T-cell (primary cell): Measurements from ENCODE around the gene HERPUD2. TPM values are rescaled to one million over a fixed set of nuclear protein-coding genes. Genes with fewer than 3 reads are reported as not detected.
A peak's percentile ranks its signal among the peaks of the same experiment; 100 is the strongest.
"Not testable (repeated sequence)": the region's sequence is repeated elsewhere in the genome, so short reads cannot be mapped to it uniquely, and the experiment has no call there.

ENCODE experiments used
- ATAC-seq, 4 experiments: fragments of 200-7000 bp in 3 of 4; fragments of 150-1000 bp in 1 of 4; cut with Tn5 transposase; replicated peaks in 1 of 4; 1 replicate in 3 of 4; 2 replicates in 1 of 4; pipeline ENCODE4 v1.10.0; 2021; ENCODE audit warnings: moderate library complexity in 3 of 4, mild to moderate bottlenecking in 2 of 4, moderate number of reproducible peaks in 1 of 4
- CTCF ChIA-PET, 2 donors: fragments of 300-600 bp; sonication (Branson Sonifier 250); formaldehyde crosslinking; loops; one replicate each; lab custom pipeline; 2022; ENCODE audit warnings: antibody characterized with exemption in 2 of 2; lab: Charles Lee
- POLR2A ChIA-PET, 2 donors: fragments of 300-600 bp; sonication (Branson Sonifier 250); formaldehyde crosslinking; loops; one replicate each; lab custom pipeline; 2022; ENCODE audit warnings: antibody characterized with exemption in 2 of 2; lab: Charles Lee
- DNase-seq, 35 experiments: peaks; one replicate each; pipeline versions ENCODE4 v3.0.0 to v3.0.0-alpha.2; 2013 to 2023
- H3K27ac ChIP-seq: one replicate; pipeline ENCODE4 v1.5.1; 2013; ENCODE audit warnings: low read length
- H3K27me3 ChIP-seq, 2 experiments: replicated peaks in 1 of 2; 1 replicate in 1 of 2; 2 replicates in 1 of 2; pipeline versions ENCODE4 v1.6.1 to v1.7.0; 2013; ENCODE audit warnings: low read length in 1 of 2, mixed read lengths in 1 of 2; ENCODE audit not compliant: control insufficient read depth in 2 of 2, insufficient read depth in 2 of 2; ENCODE audit errors: extremely low read depth in 1 of 2
- H3K36me3 ChIP-seq, 2 donors: 1 replicate in 1 of 2; 2 replicates in 1 of 2; pipeline versions ENCODE4 v1.6.1 to v1.7.0; 2013; ENCODE audit warnings: low read length in 1 of 2; ENCODE audit not compliant: control insufficient read depth in 2 of 2, insufficient read depth in 1 of 2; ENCODE audit errors: extremely low read depth in 1 of 2
- H3K4me1 ChIP-seq, 2 experiments: 1 replicate in 1 of 2; 2 replicates in 1 of 2; pipeline versions ENCODE4 v1.6.1 to v1.7.0; 2013; ENCODE audit warnings: low read length in 2 of 2, mixed read lengths in 1 of 2; ENCODE audit not compliant: insufficient read depth in 2 of 2, control insufficient read depth in 1 of 2; ENCODE audit errors: extremely low read depth in 1 of 2
- H3K4me3 ChIP-seq, 2 donors: 1 replicate in 1 of 2; 2 replicates in 1 of 2; pipeline versions ENCODE4 v1.5.1 to v1.7.0; 2013; ENCODE audit warnings: mild to moderate bottlenecking in 2 of 2, low read length in 1 of 2, moderate library complexity in 1 of 2; ENCODE audit not compliant: control insufficient read depth in 1 of 2; ENCODE audit errors: extremely low read depth in 1 of 2
- H3K9me3 ChIP-seq: 2 replicates; pipeline ENCODE4 v1.7.0; 2013
- H3K27ac Mint-ChIP-seq, 2 donors: one replicate each; pipeline ENCODE4 v1.8.0; 2020 to 2021; ENCODE audit warnings: mild to moderate bottlenecking in 2 of 2, mixed read lengths in 2 of 2
- H3K27me3 Mint-ChIP-seq, 2 donors: one replicate each; pipeline ENCODE4 v1.8.0; 2021 to 2022; ENCODE audit warnings: mixed read lengths in 2 of 2
- H3K36me3 Mint-ChIP-seq: one replicate; pipeline ENCODE4 v1.8.0; 2021; ENCODE audit warnings: mixed read lengths
- H3K4me1 Mint-ChIP-seq, 3 donors: one replicate each; pipeline ENCODE4 v1.8.0; 2020 to 2022; ENCODE audit warnings: mixed read lengths in 3 of 3, mild to moderate bottlenecking in 1 of 3
- H3K4me3 Mint-ChIP-seq, 3 donors: one replicate each; pipeline ENCODE4 v1.8.0; 2020 to 2022; ENCODE audit warnings: mild to moderate bottlenecking in 3 of 3, mixed read lengths in 3 of 3, moderate library complexity in 3 of 3
- H3K9me3 Mint-ChIP-seq, 3 donors: one replicate each; pipeline ENCODE4 v1.8.0; 2020 to 2022; ENCODE audit warnings: mixed read lengths in 3 of 3
- WGBS: methylation state at CpG from one replicate; pipeline ENCODE4 v1.1.5; 2013; ENCODE audit warnings: missing lambda C conversion rate; ENCODE audit not compliant: insufficient coverage; 5-methylcytosine and 5-hydroxymethylcytosine counted together
- total RNA-seq, 35 experiments: library from RNA in 6 of 35; stranded (reverse) in 6 of 35; fragments of 120-200 nt in 1 of 35; gene quantifications; one replicate each; pipeline versions ENCODE4 v1.2.1 to v1.2.4 and lab custom pipeline; 2013 to 2026

HERPUD2 gene
- total RNA-seq, 5 donors from 2014 or later (not counting 1 experiment from before 2014, with no cell fraction given): 58.4 to 122 (median 67.5) TPM

- no peaks in the 10 kb centered on the region for H3K27me3 Mint-ChIP-seq
- ATAC-seq: peak in 3 of 4 experiments; percentile 5 to 7 (median 7)
- peaks cover 25% of the 10 kb centered on the region for H3K36me3 Mint-ChIP-seq
- CTCF ChIA-PET: interaction anchor here (0.6 to 2.6 kb wide), 3 partner anchors 31 to 111 kb away, joined by 3 to 20 read pairs (median 6); partner anchors contain the start of gene SEPTIN7 (in 1 of the 2)
- peak overlapping the region; percentile 96 to 99 (median 97) for H3K4me3 Mint-ChIP-seq
- H3K4me1 Mint-ChIP-seq: peaks cover 54 to 70% (median 64%) of the 10 kb centered on the region in 3 donors
- H3K9me3 Mint-ChIP-seq: peaks cover 0 to 7% (median 0%) of the 10 kb centered on the region in 3 donors
- peak overlapping the region; percentile 93 to 99 for H3K27ac Mint-ChIP-seq
- WGBS: under 1% methylated on average over 36 of the region's 41 CpGs
- Histone ChIP-seq H3K4me3 (peak overlapping the region; percentile 92 to 96), H3K27me3 (no peaks in the 10 kb centered on the region), H3K4me1 (peaks cover 26 to 36% of the 10 kb centered on the region in 2 experiments), H3K36me3 (no peaks in the 10 kb centered on the region), H3K9me3 (no peaks in the 10 kb centered on the region), H3K27ac (peak overlapping the region; percentile 94)
- DNase-seq: peak in 4 of 35 experiments; percentile 7 to 27 (median 18)
- POLR2A ChIA-PET: interaction anchor here (0.5 to 3.7 kb wide), 13 partner anchors 14 to 597 kb away, joined by 3 to 22 read pairs (median 5); partner anchors contain the start of gene SEPTIN7 (in 1 of the 2)
Observed at GRCh38 chr7:35694161-35694783, 663 bp downstream of the HERPUD2 start.

- Mint-ChIP-seq H3K36me3 (peaks cover 30% of the 10 kb centered on the region), H3K4me3 (peak overlapping the region; percentile 96 to 99 (median 97)), H3K27ac (peak overlapping the region; percentile 93 to 99), H3K9me3 (peaks cover 0 to 3% (median 0%) of the 10 kb centered on the region in 3 donors), H3K4me1 (peaks cover 72 to 89% (median 82%) of the 10 kb centered on the region in 3 donors), H3K27me3 (no peaks in the 10 kb centered on the region)
- WGBS: no CpG with 5 or more reads among the region's 6 CpGs
- ChIA-PET CTCF (interaction anchor here in 1 of 2 donors (0.8 to 1.2 kb wide), 3 partner anchors 18 to 109 kb away, joined by 3 read pairs; partner anchors contain the start of gene SEPTIN7), POLR2A (interaction anchor here in 1 of 2 donors (0.9 to 1.0 kb wide), 2 partner anchors 13 to 37 kb away, joined by 5 to 6 read pairs; no protein-coding TSS in a partner anchor)
- ATAC-seq (peak; percentile 31 to 56 (median 44)), DNase-seq (peak in 26 of 35 experiments; percentile 10 to 57 (median 28))
- H3K27ac ChIP-seq: peak overlapping the region; percentile 94
- H3K4me1 ChIP-seq: peaks cover 31 to 55% of the 10 kb centered on the region in 2 experiments
- H3K27me3 ChIP-seq: no peaks in the 10 kb centered on the region
- H3K4me3 ChIP-seq: peak overlapping the region; percentile 62 to 92
- H3K36me3 ChIP-seq: no peaks in the 10 kb centered on the region
- no peaks in the 10 kb centered on the region for H3K9me3 ChIP-seq
Observed at GRCh38 chr7:35691827-35692307, 3.1 kb downstream of the HERPUD2 start.

DNA sequence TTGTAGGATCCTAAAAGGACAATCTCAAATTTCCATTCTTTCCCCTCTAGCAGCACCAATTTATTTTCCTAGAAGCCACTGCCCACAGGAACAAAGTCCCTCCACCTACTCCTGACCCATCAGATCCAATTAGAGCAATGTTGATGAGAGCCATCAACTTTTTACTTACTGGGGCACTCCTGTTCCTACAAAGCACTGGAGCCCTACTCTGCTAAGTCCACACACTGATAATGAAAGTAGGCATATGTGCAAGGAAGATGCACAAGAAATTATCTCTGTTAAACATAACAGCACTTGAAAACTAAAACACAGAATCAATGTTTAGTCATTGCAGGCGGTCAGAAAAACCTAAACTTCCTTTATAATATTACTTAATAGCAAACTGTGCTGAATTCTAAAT lies 3.6 kb downstream of the HERPUD2 start:
- Mint-ChIP-seq H3K27ac (peak overlapping the region; percentile 93 to 99), H3K36me3 (peaks cover 30% of the 10 kb centered on the region), H3K4me3 (peak overlapping the region; percentile 96 to 99 (median 97)), H3K4me1 (peaks cover 68 to 86% (median 79%) of the 10 kb centered on the region in 3 donors), H3K9me3 (no peaks in the 10 kb centered on the region), H3K27me3 (no peaks in the 10 kb centered on the region)
- POLR2A ChIA-PET: interaction anchor here in 1 of 2 donors (0.9 to 1.0 kb wide), 2 partner anchors 12 to 36 kb away, joined by 5 to 6 read pairs; no protein-coding TSS in a partner anchor
- H3K4me3 ChIP-seq: peak overlapping the region; percentile 62 to 92
- H3K27me3 ChIP-seq: no peaks in the 10 kb centered on the region
- no peaks in the 10 kb centered on the region for H3K36me3 ChIP-seq
- DNase-seq (peak in 1 of 35 experiments; percentile 33), ATAC-seq (no peak)
- H3K9me3 ChIP-seq: no peaks in the 10 kb centered on the region
- peak overlapping the region; percentile 94 for H3K27ac ChIP-seq
- CTCF ChIA-PET: interaction anchor here in 1 of 2 donors (0.9 to 1.4 kb wide), 4 partner anchors 18 to 109 kb away, joined by 3 to 4 read pairs (median 3); partner anchors contain the start of gene SEPTIN7
- 17% methylated on average over 1 of the region's 1 CpG for WGBS
- H3K4me1 ChIP-seq: peaks cover 29 to 55% of the 10 kb centered on the region in 2 experiments

DNA sequence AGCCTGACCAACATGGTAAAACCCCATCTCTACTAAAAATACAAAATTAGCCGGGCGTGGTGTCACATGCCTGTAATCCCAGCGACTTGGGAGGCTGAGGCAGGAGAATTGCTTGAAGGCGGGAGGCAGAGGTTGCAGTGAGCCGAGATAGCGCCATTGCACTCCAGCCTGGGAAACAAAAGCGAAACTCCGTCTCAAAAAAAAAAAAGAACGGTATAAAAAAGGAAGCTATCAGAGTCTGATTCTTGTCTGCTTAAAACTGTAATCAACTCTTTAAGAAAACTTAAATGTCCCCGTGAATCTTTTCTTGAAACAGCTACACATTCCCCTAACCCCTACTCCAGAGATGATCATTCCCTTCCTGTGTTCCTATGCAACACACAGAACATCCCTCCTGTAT lies 4.3 kb downstream of the HERPUD2 start:
- H3K36me3 Mint-ChIP-seq: peaks cover 30% of the 10 kb centered on the region

DNA sequence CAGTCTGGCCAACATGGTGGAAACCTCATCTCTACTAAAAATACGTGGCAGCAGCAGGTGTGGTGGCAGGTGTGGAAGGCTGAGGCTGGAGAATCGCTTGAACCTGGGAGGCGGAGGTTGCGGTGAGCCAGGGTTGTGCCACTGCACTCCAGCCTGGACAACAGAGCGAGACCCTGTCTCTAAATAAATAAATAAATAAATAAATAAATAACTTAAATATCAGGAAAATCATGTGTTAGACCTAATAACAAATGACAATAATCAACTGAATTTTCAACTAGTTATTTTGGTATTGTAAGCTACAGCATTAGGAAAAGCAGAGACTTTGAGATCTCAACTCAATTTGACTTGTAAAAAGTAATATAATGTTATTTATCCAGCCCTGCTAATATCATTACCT lies 9.2 kb downstream of the HERPUD2 start:
- no peak overlapping the region for H3K27ac Mint-ChIP-seq
- ChIA-PET CTCF (no interaction called here), POLR2A (interaction anchor here (0.6 to 0.8 kb wide), 2 partner anchors 26 to 153 kb away, joined by 3 read pairs; no protein-coding TSS in a partner anchor)
- peaks cover 0 to 3% (median 0%) of the 10 kb centered on the region in 3 donors for H3K9me3 Mint-ChIP-seq
- no peaks in the 10 kb centered on the region for H3K9me3 ChIP-seq
- no peaks in the 10 kb centered on the region for H3K27me3 Mint-ChIP-seq
- peaks cover 68 to 77% (median 71%) of the 10 kb centered on the region in 3 donors for H3K4me1 Mint-ChIP-seq
- no peak for DNase-seq
- H3K4me3 ChIP-seq: no peak overlapping the region
- H3K4me3 Mint-ChIP-seq: no peak overlapping the region
- peaks cover 45% of the 10 kb centered on the region for H3K36me3 Mint-ChIP-seq
- no peak overlapping the region for H3K27ac ChIP-seq
- WGBS: no CpG with 5 or more reads among the region's 5 CpGs
- H3K36me3 ChIP-seq: peaks cover 0 to 7% of the 10 kb centered on the region in 2 donors
- peaks cover 14 to 34% of the 10 kb centered on the region in 2 experiments for H3K4me1 ChIP-seq
- no peaks in the 10 kb centered on the region for H3K27me3 ChIP-seq
- ATAC-seq: no peak

More for the DNA sequence above, 4.3 kb downstream of the HERPUD2 start:
- peak in 4 of 35 experiments; percentile 6 to 34 (median 14) for DNase-seq
- Mint-ChIP-seq H3K4me1 (peaks cover 61 to 78% (median 71%) of the 10 kb centered on the region in 3 donors), H3K27ac (peak overlapping the region; percentile 93 to 99), H3K4me3 (peak overlapping the region; percentile 96 to 99 (median 97))
- Histone ChIP-seq H3K4me3 (peak overlapping the region; percentile 38 to 92), H3K27ac (peak overlapping the region; percentile 94), H3K4me1 (peaks cover 21 to 51% of the 10 kb centered on the region in 2 experiments)
- 8% methylated on average over 1 of the region's 10 CpGs for WGBS
- not testable (repeated sequence) for H3K27me3 Mint-ChIP-seq, ATAC-seq, H3K27me3 ChIP-seq, H3K36me3 ChIP-seq, H3K9me3 ChIP-seq, H3K9me3 Mint-ChIP-seq
- ChIA-PET CTCF (interaction anchor here (0.7 to 1.4 kb wide), 4 partner anchors 23 to 152 kb away, joined by 3 to 4 read pairs (median 4); no protein-coding TSS in a partner anchor), POLR2A (interaction anchor here (0.6 to 1.1 kb wide), 4 partner anchors 32 to 110 kb away, joined by 3 to 5 read pairs (median 4); partner anchors contain the start of gene SEPTIN7 (in 1 of the 2))
